Measurements from ENCODE around the gene LDLRAD4.

LDLRAD4 gene

DNA sequence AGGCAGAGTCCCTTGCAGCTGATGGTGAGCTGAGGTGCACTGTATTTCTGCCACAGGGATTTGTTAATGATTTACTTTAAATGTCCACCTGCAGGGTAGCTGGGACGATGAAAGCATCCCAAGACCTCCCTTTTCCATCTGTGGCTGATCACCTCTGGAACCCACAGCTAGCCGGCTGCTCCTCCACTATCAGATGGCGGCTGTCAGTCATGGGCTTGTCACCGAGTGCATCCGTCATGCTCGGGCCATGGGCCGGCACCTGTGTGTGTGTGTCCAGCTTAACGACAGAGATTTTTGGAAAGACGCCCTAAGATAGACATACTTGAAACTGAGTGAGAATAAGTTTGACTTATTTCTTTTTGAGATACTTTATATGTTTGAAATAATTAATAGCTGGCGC lies 272.6 kb downstream of the LDLRAD4 start:
- no peak for TF ChIP-seq OSR1 (CRISPR knock-in tag; IDR thresholded peaks at IDR 0.05)
- no peak for TF ChIP-seq SNAI2 (CRISPR knock-in tag; IDR thresholded peaks at IDR 0.05)
- TF ChIP-seq BACH2 (CRISPR knock-in tag; IDR thresholded peaks at IDR 0.05; ENCODE audit: borderline replicate concordance), result no peak
- TF ChIP-seq, protein P1, sequence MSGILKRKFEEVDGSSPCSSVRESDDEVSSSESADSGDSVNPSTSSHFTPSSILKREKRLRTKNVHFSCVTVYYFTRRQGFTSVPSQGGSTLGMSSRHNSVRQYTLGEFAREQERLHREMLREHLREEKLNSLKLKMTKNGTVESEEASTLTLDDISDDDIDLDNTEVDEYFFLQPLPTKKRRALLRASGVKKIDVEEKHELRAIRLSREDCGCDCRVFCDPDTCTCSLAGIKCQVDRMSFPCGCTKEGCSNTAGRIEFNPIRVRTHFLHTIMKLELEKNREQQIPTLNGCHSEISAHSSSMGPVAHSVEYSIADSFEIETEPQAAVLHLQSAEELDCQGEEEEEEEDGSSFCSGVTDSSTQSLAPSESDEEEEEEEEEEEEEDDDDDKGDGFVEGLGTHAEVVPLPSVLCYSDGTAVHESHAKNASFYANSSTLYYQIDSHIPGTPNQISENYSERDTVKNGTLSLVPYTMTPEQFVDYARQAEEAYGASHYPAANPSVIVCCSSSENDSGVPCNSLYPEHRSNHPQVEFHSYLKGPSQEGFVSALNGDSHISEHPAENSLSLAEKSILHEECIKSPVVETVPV (CRISPR knock-in tag; IDR thresholded peaks at IDR 0.05), result no peak
- no peak for TF ChIP-seq RARB (CRISPR knock-in tag; IDR thresholded peaks at IDR 0.05)
- no peak for TF ChIP-seq GLIS3 (CRISPR knock-in tag; IDR thresholded peaks at IDR 0.05)
- TF ChIP-seq ESRRG (CRISPR knock-in tag; IDR thresholded peaks at IDR 0.05), result no peak
- TF ChIP-seq ZNF565 (CRISPR knock-in tag; conservative IDR thresholded peaks at IDR 0.05; ENCODE audit: low read depth), result no peak
- no peak for TF ChIP-seq TCF4 (CRISPR knock-in tag; IDR thresholded peaks at IDR 0.05; ENCODE audit: borderline replicate concordance)
- TF ChIP-seq, protein P2, sequence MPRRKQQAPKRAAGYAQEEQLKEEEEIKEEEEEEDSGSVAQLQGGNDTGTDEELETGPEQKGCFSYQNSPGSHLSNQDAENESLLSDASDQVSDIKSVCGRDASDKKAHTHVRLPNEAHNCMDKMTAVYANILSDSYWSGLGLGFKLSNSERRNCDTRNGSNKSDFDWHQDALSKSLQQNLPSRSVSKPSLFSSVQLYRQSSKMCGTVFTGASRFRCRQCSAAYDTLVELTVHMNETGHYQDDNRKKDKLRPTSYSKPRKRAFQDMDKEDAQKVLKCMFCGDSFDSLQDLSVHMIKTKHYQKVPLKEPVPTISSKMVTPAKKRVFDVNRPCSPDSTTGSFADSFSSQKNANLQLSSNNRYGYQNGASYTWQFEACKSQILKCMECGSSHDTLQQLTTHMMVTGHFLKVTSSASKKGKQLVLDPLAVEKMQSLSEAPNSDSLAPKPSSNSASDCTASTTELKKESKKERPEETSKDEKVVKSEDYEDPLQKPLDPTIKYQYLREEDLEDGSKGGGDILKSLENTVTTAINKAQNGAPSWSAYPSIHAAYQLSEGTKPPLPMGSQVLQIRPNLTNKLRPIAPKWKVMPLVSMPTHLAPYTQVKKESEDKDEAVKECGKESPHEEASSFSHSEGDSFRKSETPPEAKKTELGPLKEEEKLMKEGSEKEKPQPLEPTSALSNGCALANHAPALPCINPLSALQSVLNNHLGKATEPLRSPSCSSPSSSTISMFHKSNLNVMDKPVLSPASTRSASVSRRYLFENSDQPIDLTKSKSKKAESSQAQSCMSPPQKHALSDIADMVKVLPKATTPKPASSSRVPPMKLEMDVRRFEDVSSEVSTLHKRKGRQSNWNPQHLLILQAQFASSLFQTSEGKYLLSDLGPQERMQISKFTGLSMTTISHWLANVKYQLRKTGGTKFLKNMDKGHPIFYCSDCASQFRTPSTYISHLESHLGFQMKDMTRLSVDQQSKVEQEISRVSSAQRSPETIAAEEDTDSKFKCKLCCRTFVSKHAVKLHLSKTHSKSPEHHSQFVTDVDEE (CRISPR knock-in tag; IDR thresholded peaks at IDR 0.05), result no peak
- TF ChIP-seq, protein P3, sequence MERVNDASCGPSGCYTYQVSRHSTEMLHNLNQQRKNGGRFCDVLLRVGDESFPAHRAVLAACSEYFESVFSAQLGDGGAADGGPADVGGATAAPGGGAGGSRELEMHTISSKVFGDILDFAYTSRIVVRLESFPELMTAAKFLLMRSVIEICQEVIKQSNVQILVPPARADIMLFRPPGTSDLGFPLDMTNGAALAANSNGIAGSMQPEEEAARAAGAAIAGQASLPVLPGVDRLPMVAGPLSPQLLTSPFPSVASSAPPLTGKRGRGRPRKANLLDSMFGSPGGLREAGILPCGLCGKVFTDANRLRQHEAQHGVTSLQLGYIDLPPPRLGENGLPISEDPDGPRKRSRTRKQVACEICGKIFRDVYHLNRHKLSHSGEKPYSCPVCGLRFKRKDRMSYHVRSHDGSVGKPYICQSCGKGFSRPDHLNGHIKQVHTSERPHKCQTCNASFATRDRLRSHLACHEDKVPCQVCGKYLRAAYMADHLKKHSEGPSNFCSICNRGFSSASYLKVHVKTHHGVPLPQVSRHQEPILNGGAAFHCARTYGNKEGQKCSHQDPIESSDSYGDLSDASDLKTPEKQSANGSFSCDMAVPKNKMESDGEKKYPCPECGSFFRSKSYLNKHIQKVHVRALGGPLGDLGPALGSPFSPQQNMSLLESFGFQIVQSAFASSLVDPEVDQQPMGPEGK (CRISPR knock-in tag; IDR thresholded peaks at IDR 0.05; ENCODE audit: borderline replicate concordance), result no peak
- TF ChIP-seq, protein P4, sequence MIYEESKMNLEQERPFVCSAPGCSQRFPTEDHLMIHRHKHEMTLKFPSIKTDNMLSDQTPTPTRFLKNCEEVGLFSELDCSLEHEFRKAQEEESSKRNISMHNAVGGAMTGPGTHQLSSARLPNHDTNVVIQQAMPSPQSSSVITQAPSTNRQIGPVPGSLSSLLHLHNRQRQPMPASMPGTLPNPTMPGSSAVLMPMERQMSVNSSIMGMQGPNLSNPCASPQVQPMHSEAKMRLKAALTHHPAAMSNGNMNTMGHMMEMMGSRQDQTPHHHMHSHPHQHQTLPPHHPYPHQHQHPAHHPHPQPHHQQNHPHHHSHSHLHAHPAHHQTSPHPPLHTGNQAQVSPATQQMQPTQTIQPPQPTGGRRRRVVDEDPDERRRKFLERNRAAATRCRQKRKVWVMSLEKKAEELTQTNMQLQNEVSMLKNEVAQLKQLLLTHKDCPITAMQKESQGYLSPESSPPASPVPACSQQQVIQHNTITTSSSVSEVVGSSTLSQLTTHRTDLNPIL (CRISPR knock-in tag; IDR thresholded peaks at IDR 0.05; ENCODE audit: low read depth), result no peak
- TF ChIP-seq ZFP3 (CRISPR knock-in tag; IDR thresholded peaks at IDR 0.05), result no peak
- no peak for ATAC-seq

DNA sequence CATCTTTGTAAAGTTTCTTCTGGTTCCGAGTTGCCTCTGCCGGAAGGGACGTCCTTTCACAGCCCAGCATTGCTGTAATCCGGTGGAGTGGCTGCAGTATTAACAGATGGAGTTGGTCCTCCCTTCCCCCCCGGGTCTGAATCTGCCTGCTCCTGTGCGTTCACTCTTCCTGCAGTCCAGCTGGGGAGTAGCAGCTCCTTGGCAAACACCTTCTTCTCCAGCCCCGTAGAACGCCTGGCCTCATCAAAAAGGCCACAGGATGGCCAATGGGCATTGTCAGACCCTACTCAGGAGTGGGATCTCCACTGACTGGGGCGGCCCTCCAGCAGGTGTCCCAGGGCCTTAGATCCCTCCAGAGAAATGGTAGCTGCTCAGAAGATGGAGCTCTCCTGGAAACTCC lies 273.8 kb downstream of the LDLRAD4 start:
- ATAC-seq, result no peak
- TF ChIP-seq, protein P5, sequence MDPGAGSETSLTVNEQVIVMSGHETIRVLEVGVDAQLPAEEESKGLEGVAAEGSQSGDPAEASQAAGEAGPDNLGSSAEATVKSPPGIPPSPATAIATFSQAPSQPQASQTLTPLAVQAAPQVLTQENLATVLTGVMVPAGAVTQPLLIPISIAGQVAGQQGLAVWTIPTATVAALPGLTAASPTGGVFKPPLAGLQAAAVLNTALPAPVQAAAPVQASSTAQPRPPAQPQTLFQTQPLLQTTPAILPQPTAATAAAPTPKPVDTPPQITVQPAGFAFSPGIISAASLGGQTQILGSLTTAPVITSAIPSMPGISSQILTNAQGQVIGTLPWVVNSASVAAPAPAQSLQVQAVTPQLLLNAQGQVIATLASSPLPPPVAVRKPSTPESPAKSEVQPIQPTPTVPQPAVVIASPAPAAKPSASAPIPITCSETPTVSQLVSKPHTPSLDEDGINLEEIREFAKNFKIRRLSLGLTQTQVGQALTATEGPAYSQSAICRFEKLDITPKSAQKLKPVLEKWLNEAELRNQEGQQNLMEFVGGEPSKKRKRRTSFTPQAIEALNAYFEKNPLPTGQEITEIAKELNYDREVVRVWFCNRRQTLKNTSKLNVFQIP (CRISPR knock-in tag; IDR thresholded peaks at IDR 0.05; ENCODE audit: borderline replicate concordance, low read depth), result no peak
- TF ChIP-seq ZC3H10 (CRISPR knock-in tag; IDR thresholded peaks at IDR 0.05) (no peak), ISL1 (CRISPR knock-in tag; IDR thresholded peaks at IDR 0.05) (no peak), TOX (CRISPR knock-in tag; IDR thresholded peaks at IDR 0.05; ENCODE audit: borderline replicate concordance) (no peak), ZFP3 (CRISPR knock-in tag; IDR thresholded peaks at IDR 0.05) (no peak), ESRRG (CRISPR knock-in tag; IDR thresholded peaks at IDR 0.05) (no peak), CSDC2 (CRISPR knock-in tag; IDR thresholded peaks at IDR 0.05) (no peak), GLIS3 (CRISPR knock-in tag; IDR thresholded peaks at IDR 0.05) (no peak), ZNF70 (CRISPR knock-in tag; IDR thresholded peaks at IDR 0.05) (no peak), ZNF565 (CRISPR knock-in tag; conservative IDR thresholded peaks at IDR 0.05; ENCODE audit: low read depth) (no peak), OSR1 (CRISPR knock-in tag; IDR thresholded peaks at IDR 0.05) (no peak), ARNTL (CRISPR knock-in tag; IDR thresholded peaks at IDR 0.05; ENCODE audit: borderline replicate concordance, low read depth) (no peak), RARB (CRISPR knock-in tag; IDR thresholded peaks at IDR 0.05) (no peak), SNAI2 (CRISPR knock-in tag; IDR thresholded peaks at IDR 0.05) (no peak), ZFP30 (CRISPR knock-in tag; IDR thresholded peaks at IDR 0.05) (no peak)
- TF ChIP-seq, protein P1 (CRISPR knock-in tag; IDR thresholded peaks at IDR 0.05), result no peak
- TF ChIP-seq, protein P2 (CRISPR knock-in tag; IDR thresholded peaks at IDR 0.05), result no peak

Data from SK-N-SH treated with all-trans-retinoic acid at 6 μM for 48 hours (cell line).